OCI-LY1 (cell line): ENCODE data around the gene MEIS1.

ENCODE experiments used
- H2AFZ ChIP-seq: fragments of 200-600 bp; sonication (generic), shearing (Covaris generic); 2 replicates; pipeline ENCODE4 v1.6.0; 2014; ENCODE audit warnings: antibody characterized with exemption, mild to moderate bottlenecking, low read length
- H3F3A ChIP-seq: fragments of 200-600 bp; sonication (generic), shearing (Covaris generic); 2 replicates; pipeline ENCODE4 v1.6.0; 2014; ENCODE audit warnings: mild to moderate bottlenecking, antibody characterized with exemption, low read length, moderate library complexity; ENCODE audit not compliant: insufficient read depth
- H3K27ac ChIP-seq: fragments of 200-600 bp; sonication (generic); 2 replicates; pipeline ENCODE4 v1.5.1; 2014; ENCODE audit warnings: low read length, mixed run types, mild to moderate bottlenecking, low read depth; ENCODE audit not compliant: poor library complexity, severe bottlenecking
- H3K27me3 ChIP-seq: fragments of 200-600 bp; sonication (generic); 2 replicates; pipeline ENCODE4 v1.6.0; 2014; ENCODE audit warnings: antibody characterized with exemption, mild to moderate bottlenecking, low read length, moderate library complexity; ENCODE audit not compliant: insufficient read depth
- H3K36me3 ChIP-seq: fragments of 200-600 bp; sonication (generic); 2 replicates; pipeline ENCODE4 v1.6.1; 2014; ENCODE audit warnings: mild to moderate bottlenecking, antibody characterized with exemption, low read length, moderate library complexity, mixed read lengths; ENCODE audit not compliant: insufficient read depth
- H3K4me1 ChIP-seq: fragments of 200-600 bp; sonication (generic); 2 replicates; pipeline ENCODE4 v1.5.1; 2014; ENCODE audit warnings: mild to moderate bottlenecking, low read length, moderate library complexity; ENCODE audit not compliant: insufficient read depth, severe bottlenecking
- H3K4me2 ChIP-seq: fragments of 200-600 bp; sonication (generic), shearing (Covaris generic); 2 replicates; pipeline ENCODE4 v1.6.1; 2014; ENCODE audit warnings: low read length
- H3K4me3 ChIP-seq: fragments of 200-600 bp; sonication (generic); 2 replicates; pipeline ENCODE4 v1.5.1; 2014; ENCODE audit warnings: low read length, low read depth, mild to moderate bottlenecking, mixed read lengths; ENCODE audit not compliant: poor library complexity, severe bottlenecking
- H3K79me2 ChIP-seq: fragments of 200-600 bp; shearing (Covaris generic); 2 replicates; pipeline ENCODE4 v1.6.1; 2016; ENCODE audit warnings: mixed run types, low read length, mixed read lengths; ENCODE audit not compliant: insufficient read depth
- H3K9ac ChIP-seq: fragments of 200-600 bp; sonication (generic), shearing (Covaris generic); 2 replicates; pipeline ENCODE4 v1.6.1; 2014; ENCODE audit warnings: mild to moderate bottlenecking, low read length, mixed read lengths
- H3K9me2 ChIP-seq: fragments of 200-600 bp; sonication (generic), shearing (Covaris generic); 2 replicates; pipeline ENCODE4 v1.6.1; 2014; ENCODE audit warnings: low read depth, mild to moderate bottlenecking, low read length, mixed read lengths
- H3K9me3 ChIP-seq: fragments of 200-600 bp; shearing (Covaris generic); 2 replicates; pipeline ENCODE4 v1.6.1; 2014; ENCODE audit warnings: low read length, mixed read lengths
- H4K20me1 ChIP-seq: fragments of 200-600 bp; sonication (generic), shearing (Covaris generic); 2 replicates; pipeline ENCODE4 v1.6.0; 2016; ENCODE audit warnings: mild to moderate bottlenecking, low read length; ENCODE audit not compliant: insufficient read depth
- EZH2 ChIP-seq: fragments of 200-600 bp; sonication (generic), shearing (Covaris generic); IDR thresholded peaks from 2 replicates; pipeline ENCODE4 v1.8.0; 2017; ENCODE audit warnings: borderline replicate concordance, mixed run types, mild to moderate bottlenecking, antibody characterized with exemption, low read length, moderate library complexity, mixed read lengths
- TF ChIP-seq, protein P1 (sequence below): fragments of 200-600 bp; sonication (generic), shearing (Covaris generic); IDR thresholded peaks from 2 replicates; pipeline ENCODE4 v1.5.1; 2017; ENCODE audit warnings: mild to moderate bottlenecking, antibody characterized with exemption, low read length, moderate library complexity, mixed read lengths

MEIS1 gene

DNA sequence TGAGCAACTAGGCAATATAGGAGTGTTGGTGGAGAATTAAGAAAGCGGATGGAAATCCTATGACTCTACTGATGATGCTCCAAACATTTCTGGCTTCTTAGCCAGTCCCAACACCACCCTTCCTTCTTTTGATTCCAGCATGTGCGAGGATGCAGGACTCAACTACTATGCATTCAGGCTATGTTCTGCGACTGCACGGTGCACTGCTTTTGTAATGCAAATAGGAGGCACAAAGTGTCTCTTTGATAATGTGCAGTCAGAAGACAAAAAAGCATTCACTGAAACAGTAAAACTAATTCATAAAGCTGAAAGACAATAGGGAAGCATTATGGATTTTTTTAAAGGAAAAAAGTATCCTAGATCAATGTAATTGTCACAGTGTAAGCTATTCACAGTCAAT lies 106.7 kb downstream of the MEIS1 start:
- TF ChIP-seq, protein P1, sequence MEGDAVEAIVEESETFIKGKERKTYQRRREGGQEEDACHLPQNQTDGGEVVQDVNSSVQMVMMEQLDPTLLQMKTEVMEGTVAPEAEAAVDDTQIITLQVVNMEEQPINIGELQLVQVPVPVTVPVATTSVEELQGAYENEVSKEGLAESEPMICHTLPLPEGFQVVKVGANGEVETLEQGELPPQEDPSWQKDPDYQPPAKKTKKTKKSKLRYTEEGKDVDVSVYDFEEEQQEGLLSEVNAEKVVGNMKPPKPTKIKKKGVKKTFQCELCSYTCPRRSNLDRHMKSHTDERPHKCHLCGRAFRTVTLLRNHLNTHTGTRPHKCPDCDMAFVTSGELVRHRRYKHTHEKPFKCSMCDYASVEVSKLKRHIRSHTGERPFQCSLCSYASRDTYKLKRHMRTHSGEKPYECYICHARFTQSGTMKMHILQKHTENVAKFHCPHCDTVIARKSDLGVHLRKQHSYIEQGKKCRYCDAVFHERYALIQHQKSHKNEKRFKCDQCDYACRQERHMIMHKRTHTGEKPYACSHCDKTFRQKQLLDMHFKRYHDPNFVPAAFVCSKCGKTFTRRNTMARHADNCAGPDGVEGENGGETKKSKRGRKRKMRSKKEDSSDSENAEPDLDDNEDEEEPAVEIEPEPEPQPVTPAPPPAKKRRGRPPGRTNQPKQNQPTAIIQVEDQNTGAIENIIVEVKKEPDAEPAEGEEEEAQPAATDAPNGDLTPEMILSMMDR, result no peak
- no peak for TF ChIP-seq EZH2
- H4K20me1 ChIP-seq, result no peaks in the 10 kb centered on the region
- H3K27ac ChIP-seq, result no peak overlapping the region
- no peaks in the 10 kb centered on the region for H3K9me3 ChIP-seq
- no peak overlapping the region for H3K4me2 ChIP-seq
- peaks cover 3% of the 10 kb centered on the region; the same call in 1 of the 2 replicates for H3K27me3 ChIP-seq
- no peaks in the 10 kb centered on the region for H3K4me1 ChIP-seq
- H3K4me3 ChIP-seq, result no peak overlapping the region
- H3F3A ChIP-seq, result no peaks in the 10 kb centered on the region
- H2AFZ ChIP-seq, result no peak overlapping the region
- no peaks in the 10 kb centered on the region for H3K9me2 ChIP-seq
- H3K36me3 ChIP-seq, result no peaks in the 10 kb centered on the region
- no peak overlapping the region for H3K9ac ChIP-seq
- H3K79me2 ChIP-seq, result no peaks in the 10 kb centered on the region

GRCh38 chr2:66543257-66543767 lies 108.4 kb downstream of the MEIS1 start:
- no peaks in the 10 kb centered on the region for H3F3A ChIP-seq
- H3K27ac ChIP-seq, result no peak overlapping the region
- no peak overlapping the region for H2AFZ ChIP-seq
- no peaks in the 10 kb centered on the region for H3K9me3 ChIP-seq
- H4K20me1 ChIP-seq, result no peaks in the 10 kb centered on the region
- H3K4me1 ChIP-seq, result no peaks in the 10 kb centered on the region
- H3K27me3 ChIP-seq, result peaks cover 3% of the 10 kb centered on the region; the same call in 1 of the 2 replicates
- H3K9ac ChIP-seq, result no peak overlapping the region
- no peak overlapping the region for H3K4me3 ChIP-seq
- no peaks in the 10 kb centered on the region for H3K79me2 ChIP-seq
- no peak overlapping the region for H3K4me2 ChIP-seq
- H3K9me2 ChIP-seq, result no peaks in the 10 kb centered on the region
- TF ChIP-seq EZH2, result no peak
- TF ChIP-seq, protein P1, result no peak
- H3K36me3 ChIP-seq, result no peaks in the 10 kb centered on the region

DNA sequence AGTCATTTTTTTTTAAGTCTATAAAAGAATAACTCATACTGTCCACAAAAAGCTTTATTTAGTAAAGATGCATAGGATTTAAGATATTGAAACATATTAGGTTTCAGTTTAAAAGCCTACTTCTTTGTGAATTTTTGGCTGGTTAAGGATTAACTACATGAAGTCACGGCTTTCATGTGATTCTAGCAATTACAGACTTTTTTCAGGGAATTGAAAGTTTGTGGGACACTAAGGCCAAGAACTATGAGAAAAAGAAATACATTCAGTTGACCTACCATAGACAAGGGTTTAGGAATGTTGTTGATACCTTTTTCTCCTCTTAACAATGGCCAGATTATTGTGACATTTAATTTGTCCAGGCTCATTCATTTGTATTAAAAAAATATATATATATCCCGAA lies 109.3 kb downstream of the MEIS1 start:
- no peak overlapping the region for H3K4me2 ChIP-seq
- no peaks in the 10 kb centered on the region for H3K9me2 ChIP-seq
- H3K27ac ChIP-seq, result no peak overlapping the region
- H4K20me1 ChIP-seq, result no peaks in the 10 kb centered on the region
- no peaks in the 10 kb centered on the region for H3K79me2 ChIP-seq
- no peaks in the 10 kb centered on the region for H3F3A ChIP-seq
- no peaks in the 10 kb centered on the region for H3K9me3 ChIP-seq
- no peak overlapping the region for H3K9ac ChIP-seq
- no peak overlapping the region for H3K4me3 ChIP-seq
- no peaks in the 10 kb centered on the region for H3K36me3 ChIP-seq
- H3K27me3 ChIP-seq, result peaks cover 3% of the 10 kb centered on the region; the same call in 1 of the 2 replicates
- TF ChIP-seq, protein P1, result no peak
- no peak for TF ChIP-seq EZH2
- no peak overlapping the region for H2AFZ ChIP-seq
- no peaks in the 10 kb centered on the region for H3K4me1 ChIP-seq
